Fibroblast of lung (primary cell): ENCODE results near the gene GNB3. TPM values are rescaled to one million over a fixed set of nuclear protein-coding genes. Genes with fewer than 3 reads are reported as not detected.

Experiments
- DNase-seq, 2 donors: peaks; one replicate each; pipeline versions ENCODE4 v3.0.0 to v3.0.0-alpha.2; 2010; ENCODE audit warnings: low read depth in 2 of 2
- H2AFZ ChIP-seq: 2 replicates; pipeline ENCODE4 v1.5.1; 2012; ENCODE audit warnings: low read length, control low read depth, inconsistent platforms
- H3K27ac ChIP-seq: 2 replicates; pipeline ENCODE4 v1.5.1; 2011; ENCODE audit warnings: low read length, control low read depth; ENCODE audit not compliant: insufficient read depth
- H3K27me3 ChIP-seq: 2 replicates; pipeline ENCODE4 v1.5.1; 2011; ENCODE audit warnings: mild to moderate bottlenecking, low read length; ENCODE audit not compliant: control insufficient read depth, insufficient read depth
- H3K36me3 ChIP-seq: 2 replicates; pipeline ENCODE4 v1.5.1; 2011; ENCODE audit warnings: low read length; ENCODE audit not compliant: control insufficient read depth, insufficient read depth
- H3K4me1 ChIP-seq: 2 replicates; pipeline ENCODE4 v1.5.1; 2011; ENCODE audit warnings: low read length; ENCODE audit not compliant: control insufficient read depth, insufficient read depth; ENCODE audit errors: extremely low read depth
- H3K4me2 ChIP-seq: 2 replicates; pipeline ENCODE4 v1.5.1; 2011; ENCODE audit warnings: low read length, control low read depth; ENCODE audit not compliant: insufficient read depth; ENCODE audit errors: extremely low read depth
- H3K4me3 ChIP-seq, 4 experiments: fragments of 200-600 bp in 1 of 4; sonication (generic) in 1 of 4; replicated peaks in 1 of 4; 2 replicates each; pipeline ENCODE4 v1.5.1; 2011 to 2016; ENCODE audit warnings: low read length in 4 of 4, low read depth in 3 of 4, mild to moderate bottlenecking in 3 of 4, control low read depth in 2 of 4, inconsistent platforms in 1 of 4, mixed read lengths in 1 of 4; ENCODE audit not compliant: insufficient read depth in 1 of 4; ENCODE audit errors: control extremely low read depth in 1 of 4
- H3K79me2 ChIP-seq: 2 replicates; pipeline ENCODE4 v1.5.1; 2012; ENCODE audit warnings: mild to moderate bottlenecking, low read length, inconsistent platforms; ENCODE audit not compliant: control insufficient read depth, insufficient read depth
- H3K9ac ChIP-seq: 2 replicates; pipeline ENCODE4 v1.5.1; 2011; ENCODE audit warnings: mild to moderate bottlenecking, low read length, control low read depth; ENCODE audit not compliant: insufficient read depth
- H3K9me3 ChIP-seq: 2 replicates; pipeline ENCODE4 v1.5.1; 2012; ENCODE audit warnings: low read depth, low read length; ENCODE audit not compliant: control insufficient read depth, insufficient read depth
- H4K20me1 ChIP-seq: 2 replicates; pipeline ENCODE4 v1.5.1; 2011; ENCODE audit warnings: low read length; ENCODE audit not compliant: control insufficient read depth, insufficient read depth; ENCODE audit errors: extremely low read depth
- CTCF ChIP-seq, 2 donors: IDR thresholded peaks in 1 of 2; conservative IDR thresholded peaks in 1 of 2; 1 replicate in 1 of 2; 2 replicates in 1 of 2; pipeline ENCODE4 v1.5.1; 2011 to 2012; ENCODE audit warnings: low read length in 2 of 2, control low read depth in 1 of 2, inconsistent platforms in 1 of 2, low read depth in 1 of 2, mild to moderate bottlenecking in 1 of 2
- EZH2 ChIP-seq: IDR thresholded peaks from 2 replicates; pipeline ENCODE4 v1.5.1; 2012; ENCODE audit warnings: low read length, control low read depth, mild to moderate bottlenecking; ENCODE audit errors: missing control alignments
- polyA minus RNA-seq: library from RNA; depleted of rRNA, polyadenylated mRNA; stranded (reverse); fragments of >200 nt; gene quantifications from 2 replicates; pipeline ENCODE4 v1.2.3, GENCODE V29; 2011; ENCODE audit warnings: low replicate concordance
- polyA plus RNA-seq, 2 donors: library from polyadenylated mRNA; depleted of rRNA in 1 of 2; stranded (reverse) in 1 of 2; unstranded in 1 of 2; fragments of >200 nt; gene quantifications; 2 replicates each; pipeline ENCODE4 v1.2.1, GENCODE V29; 2011 to 2012; ENCODE audit warnings: missing spikeins in 1 of 2
- total RNA-seq: library from RNA; depleted of rRNA; stranded (reverse); fragments of >200 nt; gene quantifications from 2 replicates; pipeline ENCODE4 v1.2.1, GENCODE V29; 2014

Gene GNB3
- 1.3 and 1.7 TPM in 2 replicates for total RNA-seq
- 2.7 and 3.7 TPM in 2 replicates for polyA plus RNA-seq
- polyA plus RNA-seq (2012) = 2.7 and 3.8 TPM in 2 replicates
- polyA minus RNA-seq = 0.63 and 3.9 TPM in 2 replicates

- Histone ChIP-seq H3K36me3 (peaks cover 36% of the 10 kb centered on the region), H4K20me1 (no peaks in the 10 kb centered on the region), H2AFZ (no peak within 1 kb of the TSS), H3K4me1 (no peaks in the 10 kb centered on the region), H3K9ac (no peak within 1 kb of the TSS), H3K4me3 (no peak within 1 kb of the TSS), H3K27me3 (no peaks in the 10 kb centered on the region), H3K9me3 (no peaks in the 10 kb centered on the region), H3K79me2 (no peaks in the 10 kb centered on the region), H3K4me2 (no peak within 1 kb of the TSS), H3K27ac (no peak within 1 kb of the TSS)
- DNase-seq = no peak
- no peak for TF ChIP-seq EZH2
- TF ChIP-seq CTCF (conservative IDR thresholded peaks at IDR 0.05 in 1 of 2, IDR thresholded peaks at IDR 0.05 in 1 of 2; ENCODE audit: low read depth in 1 of 2, low read length in 2 of 2) = no peak
Measured at GRCh38 chr12:6840761-6841515, at the start of gene GNB3. Gene GNB3 (plus strand): TSS chr12:6840925. CDS start chr12:6841288, 363 bp downstream.

- Histone ChIP-seq H2AFZ (no peak overlapping the region), H3K36me3 (peaks cover 3% of the 10 kb centered on the region), H3K9ac (no peak overlapping the region), H3K4me2 (peak overlapping the region; percentile 49), H3K9me3 (no peaks in the 10 kb centered on the region), H3K4me3 (peak overlapping the region in 3 of 4 experiments; percentile 21 to 43 (median 30)), H3K4me1 (peaks cover 3% of the 10 kb centered on the region), H3K27ac (peak overlapping the region; percentile 20), H4K20me1 (no peaks in the 10 kb centered on the region), H3K79me2 (peaks cover 24% of the 10 kb centered on the region), H3K27me3 (no peaks in the 10 kb centered on the region)
- DNase-seq = no peak
- no peak for TF ChIP-seq EZH2
- TF ChIP-seq CTCF (conservative IDR thresholded peaks at IDR 0.05 in 1 of 2, IDR thresholded peaks at IDR 0.05 in 1 of 2; ENCODE audit: low read depth in 1 of 2, low read length in 2 of 2) = no peak
Measured at GRCh38 chr12:6791931-6792520, 48.7 kb upstream of the GNB3 start.

- TF ChIP-seq EZH2 (no peak), CTCF (conservative IDR thresholded peaks at IDR 0.05 in 1 of 2, IDR thresholded peaks at IDR 0.05 in 1 of 2; ENCODE audit: low read depth in 1 of 2, low read length in 2 of 2) (no peak)
- peak in 1 of 2 donors; percentile 14 for DNase-seq
- no peaks in the 10 kb centered on the region for H3K9me3 ChIP-seq
- peaks cover 24% of the 10 kb centered on the region for H3K79me2 ChIP-seq
- H3K4me3 ChIP-seq = peak overlapping the region in 3 of 4 experiments; percentile 12 to 43 (median 30)
- H2AFZ ChIP-seq = no peak overlapping the region
- no peak overlapping the region for H3K9ac ChIP-seq
- peaks cover 3% of the 10 kb centered on the region for H3K4me1 ChIP-seq
- no peaks in the 10 kb centered on the region for H3K27me3 ChIP-seq
- H3K27ac ChIP-seq = no peak overlapping the region
- peak overlapping the region; percentile 49 for H3K4me2 ChIP-seq
- no peaks in the 10 kb centered on the region for H4K20me1 ChIP-seq
- peaks cover 3% of the 10 kb centered on the region for H3K36me3 ChIP-seq
Measured at GRCh38 chr12:6792522-6793201, 48.1 kb upstream of the GNB3 start.
